Measurements from ENCODE around the gene NR3C2. TPM values are rescaled to one million over a fixed set of nuclear protein-coding genes. Genes with fewer than 3 reads are reported as not detected.

Gene NR3C2
- polyA plus RNA-seq, 1 donor from 2014 or later, result 0.06 TPM

GRCh38 chr4:148453833-148454232 lies 11.6 kb upstream of the NR3C2 start:
- H3K9me3 ChIP-seq (ENCODE audit: low read length), result no peaks in the 10 kb centered on the region
- H3K4me3 ChIP-seq (ENCODE audit: low read length), result no peak overlapping the region
- H3K4me2 ChIP-seq (ENCODE audit: low read length), result no peak overlapping the region
- no peaks in the 10 kb centered on the region for H3K36me3 ChIP-seq (ENCODE audit: insufficient read depth, low read length)
- H3K9me2 ChIP-seq (ENCODE audit: insufficient read depth, low read length), result no peaks in the 10 kb centered on the region
- H3F3A ChIP-seq (ENCODE audit: insufficient read depth, low read length, poor library complexity, severe bottlenecking), result no peaks in the 10 kb centered on the region
- H3K9ac ChIP-seq (ENCODE audit: low read length), result no peak overlapping the region
- TF ChIP-seq MXI1 (conservative IDR thresholded peaks at IDR 0.05; ENCODE audit: poor library complexity, severe bottlenecking) (no peak), RAD21 (conservative IDR thresholded peaks at IDR 0.05) (no peak), SMC3 (conservative IDR thresholded peaks at IDR 0.05; ENCODE audit: poor library complexity) (no peak), POLR2AphosphoS5 (IDR thresholded peaks at IDR 0.05) (no peak), TAF1 (IDR thresholded peaks at IDR 0.05; ENCODE audit: low read depth) (no peak), EZH2 (IDR thresholded peaks at IDR 0.05; ENCODE audit: borderline replicate concordance, insufficient read depth, low read length, poor library complexity, severe bottlenecking) (no peak), EP300 (conservative IDR thresholded peaks at IDR 0.05; ENCODE audit: poor library complexity, severe bottlenecking) (no peak)
- TF ChIP-seq, protein P1, sequence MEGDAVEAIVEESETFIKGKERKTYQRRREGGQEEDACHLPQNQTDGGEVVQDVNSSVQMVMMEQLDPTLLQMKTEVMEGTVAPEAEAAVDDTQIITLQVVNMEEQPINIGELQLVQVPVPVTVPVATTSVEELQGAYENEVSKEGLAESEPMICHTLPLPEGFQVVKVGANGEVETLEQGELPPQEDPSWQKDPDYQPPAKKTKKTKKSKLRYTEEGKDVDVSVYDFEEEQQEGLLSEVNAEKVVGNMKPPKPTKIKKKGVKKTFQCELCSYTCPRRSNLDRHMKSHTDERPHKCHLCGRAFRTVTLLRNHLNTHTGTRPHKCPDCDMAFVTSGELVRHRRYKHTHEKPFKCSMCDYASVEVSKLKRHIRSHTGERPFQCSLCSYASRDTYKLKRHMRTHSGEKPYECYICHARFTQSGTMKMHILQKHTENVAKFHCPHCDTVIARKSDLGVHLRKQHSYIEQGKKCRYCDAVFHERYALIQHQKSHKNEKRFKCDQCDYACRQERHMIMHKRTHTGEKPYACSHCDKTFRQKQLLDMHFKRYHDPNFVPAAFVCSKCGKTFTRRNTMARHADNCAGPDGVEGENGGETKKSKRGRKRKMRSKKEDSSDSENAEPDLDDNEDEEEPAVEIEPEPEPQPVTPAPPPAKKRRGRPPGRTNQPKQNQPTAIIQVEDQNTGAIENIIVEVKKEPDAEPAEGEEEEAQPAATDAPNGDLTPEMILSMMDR (IDR thresholded peaks at IDR 0.05; ENCODE audit: poor library complexity, severe bottlenecking), result no peak
- TF ChIP-seq, protein P2, sequence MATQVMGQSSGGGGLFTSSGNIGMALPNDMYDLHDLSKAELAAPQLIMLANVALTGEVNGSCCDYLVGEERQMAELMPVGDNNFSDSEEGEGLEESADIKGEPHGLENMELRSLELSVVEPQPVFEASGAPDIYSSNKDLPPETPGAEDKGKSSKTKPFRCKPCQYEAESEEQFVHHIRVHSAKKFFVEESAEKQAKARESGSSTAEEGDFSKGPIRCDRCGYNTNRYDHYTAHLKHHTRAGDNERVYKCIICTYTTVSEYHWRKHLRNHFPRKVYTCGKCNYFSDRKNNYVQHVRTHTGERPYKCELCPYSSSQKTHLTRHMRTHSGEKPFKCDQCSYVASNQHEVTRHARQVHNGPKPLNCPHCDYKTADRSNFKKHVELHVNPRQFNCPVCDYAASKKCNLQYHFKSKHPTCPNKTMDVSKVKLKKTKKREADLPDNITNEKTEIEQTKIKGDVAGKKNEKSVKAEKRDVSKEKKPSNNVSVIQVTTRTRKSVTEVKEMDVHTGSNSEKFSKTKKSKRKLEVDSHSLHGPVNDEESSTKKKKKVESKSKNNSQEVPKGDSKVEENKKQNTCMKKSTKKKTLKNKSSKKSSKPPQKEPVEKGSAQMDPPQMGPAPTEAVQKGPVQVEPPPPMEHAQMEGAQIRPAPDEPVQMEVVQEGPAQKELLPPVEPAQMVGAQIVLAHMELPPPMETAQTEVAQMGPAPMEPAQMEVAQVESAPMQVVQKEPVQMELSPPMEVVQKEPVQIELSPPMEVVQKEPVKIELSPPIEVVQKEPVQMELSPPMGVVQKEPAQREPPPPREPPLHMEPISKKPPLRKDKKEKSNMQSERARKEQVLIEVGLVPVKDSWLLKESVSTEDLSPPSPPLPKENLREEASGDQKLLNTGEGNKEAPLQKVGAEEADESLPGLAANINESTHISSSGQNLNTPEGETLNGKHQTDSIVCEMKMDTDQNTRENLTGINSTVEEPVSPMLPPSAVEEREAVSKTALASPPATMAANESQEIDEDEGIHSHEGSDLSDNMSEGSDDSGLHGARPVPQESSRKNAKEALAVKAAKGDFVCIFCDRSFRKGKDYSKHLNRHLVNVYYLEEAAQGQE (IDR thresholded peaks at IDR 0.05; ENCODE audit: borderline replicate concordance), result no peak
- peaks cover under 1% of the 10 kb centered on the region for H3K27me3 ChIP-seq (ENCODE audit: insufficient read depth, low read depth, low read length)
- H2AFZ ChIP-seq (ENCODE audit: low read depth, low read length), result no peak overlapping the region
- H3K79me2 ChIP-seq (replicated peaks; ENCODE audit: insufficient read depth, low read length), result no peaks in the 10 kb centered on the region
- no peaks in the 10 kb centered on the region for H4K20me1 ChIP-seq (ENCODE audit: insufficient read depth)
- no peak overlapping the region for H3K27ac ChIP-seq (ENCODE audit: low read length)

GRCh38 chr4:148452970-148453369 lies 10.8 kb upstream of the NR3C2 start:
- H3K9me3 ChIP-seq (ENCODE audit: low read length), result no peaks in the 10 kb centered on the region
- no peaks in the 10 kb centered on the region for H4K20me1 ChIP-seq (ENCODE audit: insufficient read depth)
- H2AFZ ChIP-seq (ENCODE audit: low read depth, low read length), result no peak overlapping the region
- TF ChIP-seq MXI1 (conservative IDR thresholded peaks at IDR 0.05; ENCODE audit: poor library complexity, severe bottlenecking) (no peak), SMC3 (conservative IDR thresholded peaks at IDR 0.05; ENCODE audit: poor library complexity) (no peak), EZH2 (IDR thresholded peaks at IDR 0.05; ENCODE audit: borderline replicate concordance, insufficient read depth, low read length, poor library complexity, severe bottlenecking) (no peak), TAF1 (IDR thresholded peaks at IDR 0.05; ENCODE audit: low read depth) (no peak), RAD21 (conservative IDR thresholded peaks at IDR 0.05) (no peak)
- TF ChIP-seq, protein P1 (IDR thresholded peaks at IDR 0.05; ENCODE audit: poor library complexity, severe bottlenecking), result no peak
- TF ChIP-seq, protein P2 (IDR thresholded peaks at IDR 0.05; ENCODE audit: borderline replicate concordance), result no peak
- H3K27me3 ChIP-seq (ENCODE audit: insufficient read depth, low read depth, low read length), result peaks cover 6% of the 10 kb centered on the region
- H3K27ac ChIP-seq (ENCODE audit: low read length), result no peak overlapping the region
- no peak overlapping the region for H3K9ac ChIP-seq (ENCODE audit: low read length)
- H3K9me2 ChIP-seq (ENCODE audit: insufficient read depth, low read length), result no peaks in the 10 kb centered on the region
- H3K4me2 ChIP-seq (ENCODE audit: low read length), result no peak overlapping the region
- H3F3A ChIP-seq (ENCODE audit: insufficient read depth, low read length, poor library complexity, severe bottlenecking), result no peaks in the 10 kb centered on the region
- no peaks in the 10 kb centered on the region for H3K79me2 ChIP-seq (replicated peaks; ENCODE audit: insufficient read depth, low read length)
- no peak overlapping the region for H3K4me3 ChIP-seq (ENCODE audit: low read length)
- no peaks in the 10 kb centered on the region for H3K36me3 ChIP-seq (ENCODE audit: insufficient read depth, low read length)

All from neural cell (in vitro differentiated cells).